HEK293T (cell line): ENCODE data around the gene CTNNA3.

Experiments
- BHLHE40 ChIP-seq: fragments of 450-650 bp; IDR thresholded peaks from 2 replicates; pipeline ENCODE4 v1.6.1; 2016; ENCODE audit warnings: mild to moderate bottlenecking, moderate library complexity, borderline replicate concordance
- ELF4 ChIP-seq: fragments of 450-650 bp; IDR thresholded peaks from 2 replicates; pipeline ENCODE4 v1.6.1; 2017; ENCODE audit warnings: antibody characterized with exemption
- FOXA1 ChIP-seq: fragments of 450-650 bp; IDR thresholded peaks from 2 replicates; pipeline ENCODE4 v1.6.1; 2016; ENCODE audit warnings: mild to moderate bottlenecking
- FOXK2 ChIP-seq: fragments of 450-650 bp; IDR thresholded peaks from 2 replicates; pipeline ENCODE4 v1.6.1; 2016; ENCODE audit warnings: mild to moderate bottlenecking
- FOXM1 ChIP-seq: fragments of 450-650 bp; IDR thresholded peaks from 2 replicates; pipeline ENCODE4 v1.6.1; 2017; ENCODE audit warnings: mild to moderate bottlenecking, borderline replicate concordance
- LEF1 ChIP-seq: fragments of 450-650 bp; IDR thresholded peaks from 2 replicates; pipeline ENCODE4 v1.6.1; 2017; ENCODE audit warnings: mild to moderate bottlenecking, borderline replicate concordance
- SP1 ChIP-seq: fragments of 450-650 bp; IDR thresholded peaks from 2 replicates; pipeline ENCODE4 v1.6.1; 2017
- SUZ12 ChIP-seq: fragments of 450-650 bp; IDR thresholded peaks from 2 replicates; pipeline ENCODE4 v1.6.1; 2016; ENCODE audit warnings: mild to moderate bottlenecking
- TARDBP ChIP-seq: fragments of 450-650 bp; IDR thresholded peaks from 2 replicates; pipeline ENCODE4 v1.6.1; 2016

DNA sequence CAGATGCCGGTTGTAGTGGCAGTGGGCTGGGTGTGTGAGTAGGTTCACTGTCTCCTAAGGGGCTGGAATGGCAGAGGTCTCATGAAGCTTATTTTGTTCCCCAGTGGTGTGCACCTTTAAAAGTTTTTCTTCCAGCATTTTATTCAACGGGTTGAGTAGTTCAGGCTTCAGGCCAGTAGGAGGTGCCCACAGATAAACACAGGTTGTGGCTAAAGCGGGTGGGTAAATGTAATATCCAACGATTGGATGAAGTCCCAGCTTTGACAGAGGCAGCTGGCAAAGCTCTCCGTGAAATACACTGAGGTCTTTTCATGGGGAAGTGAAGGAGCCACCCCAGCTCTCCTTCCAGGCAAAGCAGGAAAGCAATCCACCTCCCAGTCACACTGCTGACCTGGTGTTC lies 1109.9 kb downstream of the CTNNA3 start:
- TF ChIP-seq FOXA1: no peak
- no peak for TF ChIP-seq TARDBP
- no peak for TF ChIP-seq FOXK2
- no peak for TF ChIP-seq ELF4
- TF ChIP-seq SP1: no peak
- TF ChIP-seq FOXM1: no peak
- no peak for TF ChIP-seq BHLHE40
- no peak for TF ChIP-seq LEF1
- no peak for TF ChIP-seq SUZ12
